Activated CD4-positive, alpha-beta T cell treated with anti-CD3 and anti-CD28 coated beads, Interleukin-2, amount 50 U/mL, for 48 hours (primary cell): ENCODE results near the gene MFN1.
"Not testable (repeated sequence)": the region's sequence is repeated elsewhere in the genome, so short reads cannot be mapped to it uniquely, and the experiment has no call there.

ENCODE experiments used
- DNase-seq, 2 experiments: peaks; one replicate each; pipeline ENCODE4 v3.0.0-alpha.2; 2020

Gene MFN1

GRCh38 chr3:179347345-179348194 lies at the start of gene MFN1:
Gene MFN1 (plus strand): TSS chr3:179347709. CDS start chr3:179348852, 1,143 bp downstream.
- peak; percentile 88 to 92 for DNase-seq

- no peak for DNase-seq
Measured at GRCh38 chr3:179297971-179298725, 49.4 kb upstream of the MFN1 start.

GRCh38 chr3:179299316-179299715 lies 48.2 kb upstream of the MFN1 start:
- DNase-seq, result no peak

GRCh38 chr3:179299999-179300613 lies 47.4 kb upstream of the MFN1 start:
- no peak for DNase-seq

- DNase-seq, result no peak
Measured at GRCh38 chr3:179301645-179302044, 45.9 kb upstream of the MFN1 start.

- DNase-seq, result no peak
Measured at GRCh38 chr3:179302111-179302510, 45.4 kb upstream of the MFN1 start.

- DNase-seq, result no peak
Measured at GRCh38 chr3:179304605-179305004, 42.9 kb upstream of the MFN1 start.

GRCh38 chr3:179307362-179307761 lies 40.1 kb upstream of the MFN1 start:
- not testable (repeated sequence) for DNase-seq

- no peak for DNase-seq
Measured at GRCh38 chr3:179308001-179308400, 39.5 kb upstream of the MFN1 start.

GRCh38 chr3:179309225-179310078 lies 38.1 kb upstream of the MFN1 start:
- no peak for DNase-seq

- DNase-seq, result no peak
Measured at GRCh38 chr3:179318876-179319275, 28.6 kb upstream of the MFN1 start.

- peak in 1 of 2 experiments; percentile 27 for DNase-seq
Measured at GRCh38 chr3:179321668-179322285, 25.7 kb upstream of the MFN1 start.

- DNase-seq, result peak; percentile 81 to 82
Measured at GRCh38 chr3:179322286-179323196, 25.0 kb upstream of the MFN1 start, which contains the start of gene ZNF639. Gene ZNF639 (plus strand): TSS chr3:179323031. CDS start chr3:179328294, 5,263 bp downstream.

GRCh38 chr3:179323197-179324110 lies 24.1 kb upstream of the MFN1 start:
- peak; percentile 68 to 70 for DNase-seq

GRCh38 chr3:179324270-179324754 lies 23.2 kb upstream of the MFN1 start:
- no peak for DNase-seq

- no peak for DNase-seq
Measured at GRCh38 chr3:179330438-179330837, 17.1 kb upstream of the MFN1 start.

GRCh38 chr3:179332240-179332639 lies 15.3 kb upstream of the MFN1 start:
- no peak for DNase-seq

GRCh38 chr3:179333084-179333483 lies 14.4 kb upstream of the MFN1 start:
- DNase-seq, result no peak

- DNase-seq, result no peak
Measured at GRCh38 chr3:179336345-179336929, 11.1 kb upstream of the MFN1 start.
